Body of pancreas (tissue), 4 donors: Measurements from ENCODE around the gene GPR89B.
"Not testable (repeated sequence)": the region's sequence is repeated elsewhere in the genome, so short reads cannot be mapped to it uniquely, and the experiment has no call there.

Experiments used
- POLR2A ChIP-seq, 3 donors: fragments of 450-650 bp; IDR thresholded peaks; one replicate each; pipeline ENCODE4 v1.6.1; 2016; ENCODE audit warnings: antibody characterized with exemption in 3 of 3, mild to moderate bottlenecking in 2 of 3
- TF ChIP-seq, protein P1 (sequence below), 7 experiments: fragments of 450-650 bp in 4 of 7; fragments of 200-600 bp in 3 of 7; sonication (generic) in 3 of 7; IDR thresholded peaks; one replicate each; pipeline ENCODE4 v1.5.1; 2016 to 2019; ENCODE audit warnings: antibody characterized with exemption in 7 of 7

- TF ChIP-seq, protein P1, sequence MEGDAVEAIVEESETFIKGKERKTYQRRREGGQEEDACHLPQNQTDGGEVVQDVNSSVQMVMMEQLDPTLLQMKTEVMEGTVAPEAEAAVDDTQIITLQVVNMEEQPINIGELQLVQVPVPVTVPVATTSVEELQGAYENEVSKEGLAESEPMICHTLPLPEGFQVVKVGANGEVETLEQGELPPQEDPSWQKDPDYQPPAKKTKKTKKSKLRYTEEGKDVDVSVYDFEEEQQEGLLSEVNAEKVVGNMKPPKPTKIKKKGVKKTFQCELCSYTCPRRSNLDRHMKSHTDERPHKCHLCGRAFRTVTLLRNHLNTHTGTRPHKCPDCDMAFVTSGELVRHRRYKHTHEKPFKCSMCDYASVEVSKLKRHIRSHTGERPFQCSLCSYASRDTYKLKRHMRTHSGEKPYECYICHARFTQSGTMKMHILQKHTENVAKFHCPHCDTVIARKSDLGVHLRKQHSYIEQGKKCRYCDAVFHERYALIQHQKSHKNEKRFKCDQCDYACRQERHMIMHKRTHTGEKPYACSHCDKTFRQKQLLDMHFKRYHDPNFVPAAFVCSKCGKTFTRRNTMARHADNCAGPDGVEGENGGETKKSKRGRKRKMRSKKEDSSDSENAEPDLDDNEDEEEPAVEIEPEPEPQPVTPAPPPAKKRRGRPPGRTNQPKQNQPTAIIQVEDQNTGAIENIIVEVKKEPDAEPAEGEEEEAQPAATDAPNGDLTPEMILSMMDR (IDR thresholded peaks at IDR 0.05) = not testable (repeated sequence)
- not testable (repeated sequence) for TF ChIP-seq POLR2A (IDR thresholded peaks at IDR 0.05)
These were observed 21.3 kb downstream of the GPR89B start for GRCh38 chr1:147949517-147949916.
